ENCODE measurements around the gene HERPUD2. TPM values are rescaled to one million over a fixed set of nuclear protein-coding genes. Genes with fewer than 3 reads are reported as not detected.

Gene HERPUD2
- polyA plus RNA-seq, 1 of the 3 experiments (the other 2 are of a cell fraction): 39.2 TPM

DNA sequence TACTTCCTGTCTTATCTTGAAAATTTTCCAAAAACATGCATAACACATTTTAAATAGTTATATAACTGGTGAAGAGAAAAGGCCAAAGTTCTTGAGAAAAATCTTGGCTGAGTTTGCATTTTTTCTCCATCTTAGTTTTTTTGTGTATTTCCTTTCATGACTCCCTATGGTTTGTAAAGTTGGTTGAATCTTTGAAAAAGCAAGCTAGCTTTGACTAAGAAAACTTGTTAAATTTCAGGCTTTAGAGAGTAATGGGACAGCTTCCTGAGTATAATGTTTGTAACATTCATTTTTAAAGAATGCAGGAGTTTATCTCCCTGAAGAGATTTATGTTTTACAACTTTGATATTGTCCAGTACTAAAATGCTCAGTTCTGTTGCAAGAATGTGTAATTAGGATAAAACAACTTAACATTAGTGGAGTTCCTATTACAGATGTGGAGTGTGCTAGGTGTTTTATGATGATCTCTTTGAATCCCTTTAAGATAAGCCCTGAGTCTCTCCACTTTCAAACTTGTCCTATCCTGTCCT, 11.1 kb upstream of the HERPUD2 start:
- no peaks in the 10 kb centered on the region for H3K9me2 ChIP-seq
- H3K4me2 ChIP-seq: no peak overlapping the region
- POLR2A ChIA-PET: no interaction called here
- CTCF ChIA-PET: interaction anchor here (0.7 to 4.8 kb wide), 6 partner anchors 9 to 270 kb away, joined by 3 to 104 read pairs (median 22); partner anchors contain the start of genes HERPUD2 and SEPTIN7
- peaks cover 3 to 7% of the 10 kb centered on the region in 2 experiments; a peak in 3 of 4 replicates for H3K4me1 ChIP-seq (ENCODE audit: control insufficient read depth in 1 of 2, insufficient read depth in 2 of 2, low read depth in 1 of 2, low read length in 1 of 2)
- no peaks in the 10 kb centered on the region for H3K27me3 ChIP-seq (ENCODE audit: insufficient read depth)
- H3K79me2 ChIP-seq (ENCODE audit: insufficient read depth): no peaks in the 10 kb centered on the region
- peak overlapping the region; percentile 27; the same call in 1 of the 2 replicates for H2AFZ ChIP-seq (ENCODE audit: low read depth)
- H3K4me3 ChIP-seq (ENCODE audit: low read depth in 2 of 2, low read length in 1 of 2): no peak overlapping the region
- DNase-seq: no peak
- TF ChIP-seq, protein P1, sequence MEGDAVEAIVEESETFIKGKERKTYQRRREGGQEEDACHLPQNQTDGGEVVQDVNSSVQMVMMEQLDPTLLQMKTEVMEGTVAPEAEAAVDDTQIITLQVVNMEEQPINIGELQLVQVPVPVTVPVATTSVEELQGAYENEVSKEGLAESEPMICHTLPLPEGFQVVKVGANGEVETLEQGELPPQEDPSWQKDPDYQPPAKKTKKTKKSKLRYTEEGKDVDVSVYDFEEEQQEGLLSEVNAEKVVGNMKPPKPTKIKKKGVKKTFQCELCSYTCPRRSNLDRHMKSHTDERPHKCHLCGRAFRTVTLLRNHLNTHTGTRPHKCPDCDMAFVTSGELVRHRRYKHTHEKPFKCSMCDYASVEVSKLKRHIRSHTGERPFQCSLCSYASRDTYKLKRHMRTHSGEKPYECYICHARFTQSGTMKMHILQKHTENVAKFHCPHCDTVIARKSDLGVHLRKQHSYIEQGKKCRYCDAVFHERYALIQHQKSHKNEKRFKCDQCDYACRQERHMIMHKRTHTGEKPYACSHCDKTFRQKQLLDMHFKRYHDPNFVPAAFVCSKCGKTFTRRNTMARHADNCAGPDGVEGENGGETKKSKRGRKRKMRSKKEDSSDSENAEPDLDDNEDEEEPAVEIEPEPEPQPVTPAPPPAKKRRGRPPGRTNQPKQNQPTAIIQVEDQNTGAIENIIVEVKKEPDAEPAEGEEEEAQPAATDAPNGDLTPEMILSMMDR (IDR thresholded peaks at IDR 0.05): no peak
- TF ChIP-seq GATA2 (CRISPR knock-in tag; IDR thresholded peaks at IDR 0.05) (no peak), FOXJ3 (CRISPR knock-in tag; IDR thresholded peaks at IDR 0.05) (no peak), SIN3A (IDR thresholded peaks at IDR 0.05; ENCODE audit: borderline replicate concordance, low read depth, low read length) (no peak), FOXM1 (IDR thresholded peaks at IDR 0.05; ENCODE audit: low read depth) (no peak), SMC3 (IDR thresholded peaks at IDR 0.05; ENCODE audit: low read depth, low read length) (no peak), RFX5 (IDR thresholded peaks at IDR 0.05; ENCODE audit: low read length) (no peak), EZH2phosphoT487 (IDR thresholded peaks at IDR 0.05; ENCODE audit: borderline replicate concordance, low read depth) (no peak), GABPA (IDR thresholded peaks at IDR 0.05; ENCODE audit: low read depth) (no peak), RAD21 (IDR thresholded peaks at IDR 0.05; ENCODE audit: low read length) (no peak), JUND (IDR thresholded peaks at IDR 0.05) (no peak), YY1 (IDR thresholded peaks at IDR 0.05; ENCODE audit: low read depth) (no peak), CHD2 (IDR thresholded peaks at IDR 0.05; ENCODE audit: low read length, partially characterized antibody) (no peak), ELF1 (IDR thresholded peaks at IDR 0.05) (no peak), RXRA (IDR thresholded peaks at IDR 0.05; ENCODE audit: borderline replicate concordance, low read depth) (no peak), RCOR1 (IDR thresholded peaks at IDR 0.05; ENCODE audit: low read length) (no peak), NRF1 (IDR thresholded peaks at IDR 0.05; ENCODE audit: low read depth, low read length) (no peak)
- TF ChIP-seq, protein P2, sequence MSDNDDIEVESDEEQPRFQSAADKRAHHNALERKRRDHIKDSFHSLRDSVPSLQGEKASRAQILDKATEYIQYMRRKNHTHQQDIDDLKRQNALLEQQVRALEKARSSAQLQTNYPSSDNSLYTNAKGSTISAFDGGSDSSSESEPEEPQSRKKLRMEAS (IDR thresholded peaks at IDR 0.05; ENCODE audit: low read depth): no peak
- TF ChIP-seq, protein P3, sequence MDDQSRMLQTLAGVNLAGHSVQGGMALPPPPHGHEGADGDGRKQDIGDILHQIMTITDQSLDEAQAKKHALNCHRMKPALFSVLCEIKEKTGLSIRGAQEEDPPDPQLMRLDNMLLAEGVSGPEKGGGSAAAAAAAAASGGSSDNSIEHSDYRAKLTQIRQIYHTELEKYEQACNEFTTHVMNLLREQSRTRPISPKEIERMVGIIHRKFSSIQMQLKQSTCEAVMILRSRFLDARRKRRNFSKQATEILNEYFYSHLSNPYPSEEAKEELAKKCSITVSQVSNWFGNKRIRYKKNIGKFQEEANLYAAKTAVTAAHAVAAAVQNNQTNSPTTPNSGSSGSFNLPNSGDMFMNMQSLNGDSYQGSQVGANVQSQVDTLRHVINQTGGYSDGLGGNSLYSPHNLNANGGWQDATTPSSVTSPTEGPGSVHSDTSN (IDR thresholded peaks at IDR 0.05): no peak
- H3F3A ChIP-seq (replicated peaks; ENCODE audit: insufficient read depth): peaks cover 14% of the 10 kb centered on the region
- H3K27ac ChIP-seq (ENCODE audit: low read depth in 2 of 2, low read length in 1 of 2): peak overlapping the region; percentile 3 to 29; a peak in 2 of 4 replicates
- no peaks in the 10 kb centered on the region for H3K36me3 ChIP-seq (replicated peaks in 1 of 2; ENCODE audit: control insufficient read depth in 1 of 2, insufficient read depth in 2 of 2, low read length in 1 of 2)
- no peaks in the 10 kb centered on the region for H4K20me1 ChIP-seq (ENCODE audit: insufficient read depth)
- H3K9me3 ChIP-seq: no peaks in the 10 kb centered on the region
- H3K9ac ChIP-seq: no peak overlapping the region
